ENCODE results near the gene PRDM16. TPM values are rescaled to one million over a fixed set of nuclear protein-coding genes. Genes with fewer than 3 reads are reported as not detected.

PRDM16 gene
- total RNA-seq, 1 donor from 2014 or later, result 0.79 TPM

GRCh38 chr1:3378411-3379208 lies 309.6 kb downstream of the PRDM16 start:
- FAIRE-seq (no peak), DNase-seq (ENCODE audit: low read depth) (no peak)
- H3K36me3 ChIP-seq (ENCODE audit: control insufficient read depth, insufficient read depth, low read length), result no peaks in the 10 kb centered on the region
- no peaks in the 10 kb centered on the region for H3K27me3 ChIP-seq (ENCODE audit: control insufficient read depth, insufficient read depth, low read length)
- H3K4me3 ChIP-seq (ENCODE audit: low read depth, low read length), result no peak overlapping the region
- TF ChIP-seq CTCF (IDR thresholded peaks at IDR 0.05; ENCODE audit: insufficient read depth, low read length, severe bottlenecking), result no peak

GRCh38 chr1:3379934-3380333 lies 310.9 kb downstream of the PRDM16 start:
- Histone ChIP-seq H3K27me3 (ENCODE audit: control insufficient read depth, insufficient read depth, low read length) (no peaks in the 10 kb centered on the region), H3K4me3 (ENCODE audit: low read depth, low read length) (no peak overlapping the region), H3K36me3 (ENCODE audit: control insufficient read depth, insufficient read depth, low read length) (no peaks in the 10 kb centered on the region)
- no peak for FAIRE-seq
- TF ChIP-seq CTCF (IDR thresholded peaks at IDR 0.05; ENCODE audit: insufficient read depth, low read length, severe bottlenecking), result no peak
- DNase-seq (ENCODE audit: low read depth), result no peak

GRCh38 chr1:3380469-3380868 lies 311.5 kb downstream of the PRDM16 start:
- DNase-seq (ENCODE audit: low read depth) (peak; percentile 23), FAIRE-seq (no peak)
- no peak overlapping the region for H3K4me3 ChIP-seq (ENCODE audit: low read depth, low read length)
- H3K27me3 ChIP-seq (ENCODE audit: control insufficient read depth, insufficient read depth, low read length), result no peaks in the 10 kb centered on the region
- TF ChIP-seq CTCF (IDR thresholded peaks at IDR 0.05; ENCODE audit: insufficient read depth, low read length, severe bottlenecking), result no peak
- H3K36me3 ChIP-seq (ENCODE audit: control insufficient read depth, insufficient read depth, low read length), result no peaks in the 10 kb centered on the region

- no peaks in the 10 kb centered on the region for H3K27me3 ChIP-seq (ENCODE audit: control insufficient read depth, insufficient read depth, low read length)
Observed at GRCh38 chr1:3381901-3382300, 312.9 kb downstream of the PRDM16 start.

GRCh38 chr1:3382326-3383057 lies 313.5 kb downstream of the PRDM16 start:
- H3K27me3 ChIP-seq (ENCODE audit: control insufficient read depth, insufficient read depth, low read length), result no peaks in the 10 kb centered on the region
- DNase-seq (ENCODE audit: low read depth), result no peak
- no peaks in the 10 kb centered on the region for H3K36me3 ChIP-seq (ENCODE audit: control insufficient read depth, insufficient read depth, low read length)
- FAIRE-seq, result no peak
- TF ChIP-seq CTCF (IDR thresholded peaks at IDR 0.05; ENCODE audit: insufficient read depth, low read length, severe bottlenecking), result no peak
- no peak overlapping the region for H3K4me3 ChIP-seq (ENCODE audit: low read depth, low read length)

More at GRCh38 chr1:3381901-3382300, 312.9 kb downstream of the PRDM16 start:
- TF ChIP-seq CTCF (IDR thresholded peaks at IDR 0.05; ENCODE audit: insufficient read depth, low read length, severe bottlenecking), result no peak
- DNase-seq (ENCODE audit: low read depth) (no peak), FAIRE-seq (no peak)
- H3K36me3 ChIP-seq (ENCODE audit: control insufficient read depth, insufficient read depth, low read length), result no peaks in the 10 kb centered on the region
- no peak overlapping the region for H3K4me3 ChIP-seq (ENCODE audit: low read depth, low read length)

All from bronchial epithelial cell (primary cell).